Liver (tissue), 9 donors: ENCODE measurements around the gene PGR. TPM values are rescaled to one million over a fixed set of nuclear protein-coding genes. Genes with fewer than 3 reads are reported as not detected.

Source experiments
- DNase-seq: peaks from one replicate; pipeline ENCODE4 v3.0.0-alpha.2; 2017; ENCODE audit warnings: low spot score
- H3K27ac ChIP-seq, 2 donors: one replicate each; pipeline ENCODE4 v1.7.0; 2013; ENCODE audit warnings: inconsistent platforms in 2 of 2, low read length in 2 of 2, control low read depth in 1 of 2, low read depth in 1 of 2, mild to moderate bottlenecking in 1 of 2
- H3K27me3 ChIP-seq, 4 donors: one replicate each; pipeline versions ENCODE4 v1.6.1 to v1.7.0; 2013; ENCODE audit warnings: low read length in 3 of 4, inconsistent platforms in 1 of 4, mild to moderate bottlenecking in 1 of 4, moderate library complexity in 1 of 4; ENCODE audit not compliant: control insufficient read depth in 4 of 4, insufficient read depth in 4 of 4
- H3K36me3 ChIP-seq, 4 donors: one replicate each; pipeline versions ENCODE4 v1.6.1 to v1.7.0; 2013; ENCODE audit warnings: low read length in 3 of 4, mild to moderate bottlenecking in 3 of 4, low read depth in 1 of 4, moderate library complexity in 1 of 4; ENCODE audit not compliant: control insufficient read depth in 4 of 4, insufficient read depth in 3 of 4
- H3K4me1 ChIP-seq, 4 donors: one replicate each; pipeline versions ENCODE4 v1.6.1 to v1.7.0; 2013; ENCODE audit warnings: low read length in 3 of 4, mild to moderate bottlenecking in 3 of 4, moderate library complexity in 1 of 4; ENCODE audit not compliant: control insufficient read depth in 4 of 4, insufficient read depth in 4 of 4
- H3K4me3 ChIP-seq, 3 donors: one replicate each; pipeline versions ENCODE4 v1.6.1 to v1.7.0; 2013; ENCODE audit warnings: low read length in 3 of 3, control low read depth in 1 of 3, low read depth in 1 of 3, mild to moderate bottlenecking in 1 of 3
- H3K9ac ChIP-seq, 2 donors: one replicate each; pipeline ENCODE4 v1.7.0; 2013; ENCODE audit warnings: low read length in 2 of 2, mild to moderate bottlenecking in 2 of 2, moderate library complexity in 2 of 2, control low read depth in 1 of 2, low read depth in 1 of 2
- H3K9me3 ChIP-seq, 4 donors: one replicate each; pipeline versions ENCODE4 v1.6.1 to v1.7.0; 2013; ENCODE audit warnings: low read length in 3 of 4; ENCODE audit not compliant: control insufficient read depth in 4 of 4
- ATF3 ChIP-seq: IDR thresholded peaks from 2 replicates; pipeline ENCODE4 v1.6.1; 2016; ENCODE audit warnings: antibody characterized with exemption
- CTCF ChIP-seq: fragments of 150-350 bp; IDR thresholded peaks from 2 replicates; pipeline ENCODE4 v1.5.1; 2017; ENCODE audit warnings: improper control_type of control experiment, low read depth, low read length; ENCODE audit not compliant: missing input control
- EGR1 ChIP-seq, 2 donors: IDR thresholded peaks; 2 replicates each; pipeline ENCODE4 v1.6.1; 2016 to 2018; ENCODE audit warnings: antibody characterized with exemption in 2 of 2, low read depth in 2 of 2
- FOXA1 ChIP-seq: IDR thresholded peaks from 2 replicates; pipeline ENCODE4 v1.6.1; 2016; ENCODE audit warnings: antibody characterized with exemption
- FOXA2 ChIP-seq: IDR thresholded peaks from 2 replicates; pipeline ENCODE4 v1.6.1; 2016; ENCODE audit warnings: antibody characterized with exemption
- GABPA ChIP-seq, 2 donors: IDR thresholded peaks in 1 of 2; conservative IDR thresholded peaks in 1 of 2; 2 replicates each; pipeline ENCODE4 v1.6.1; 2016; ENCODE audit warnings: antibody characterized with exemption in 2 of 2, mild to moderate bottlenecking in 1 of 2, moderate library complexity in 1 of 2
- HNF4A ChIP-seq, 2 donors: conservative IDR thresholded peaks; 2 replicates each; pipeline ENCODE4 v1.6.1; 2016; ENCODE audit warnings: antibody characterized with exemption in 2 of 2, mild to moderate bottlenecking in 2 of 2
- HNF4G ChIP-seq: IDR thresholded peaks from 2 replicates; pipeline ENCODE4 v1.6.1; 2016; ENCODE audit warnings: antibody characterized with exemption
- JUND ChIP-seq, 2 donors: IDR thresholded peaks; 2 replicates each; pipeline ENCODE4 v1.6.1; 2016; ENCODE audit warnings: antibody characterized with exemption in 2 of 2
- MAX ChIP-seq: IDR thresholded peaks from 2 replicates; pipeline ENCODE4 v1.6.1; 2016; ENCODE audit warnings: antibody characterized with exemption
- NR2F2 ChIP-seq: IDR thresholded peaks from 2 replicates; pipeline ENCODE4 v1.6.1; 2016; ENCODE audit warnings: antibody characterized with exemption
- RAD21 ChIP-seq, 2 donors: IDR thresholded peaks; 2 replicates each; pipeline ENCODE4 v1.6.1; 2016; ENCODE audit warnings: antibody characterized with exemption in 2 of 2, mild to moderate bottlenecking in 2 of 2
- REST ChIP-seq: IDR thresholded peaks from 2 replicates; pipeline ENCODE4 v1.6.1; 2016; ENCODE audit warnings: antibody characterized with exemption, mild to moderate bottlenecking
- RXRA ChIP-seq, 2 donors: IDR thresholded peaks; 2 replicates each; pipeline ENCODE4 v1.6.1; 2017 to 2018; ENCODE audit warnings: antibody characterized with exemption in 2 of 2, mild to moderate bottlenecking in 1 of 2
- SP1 ChIP-seq: IDR thresholded peaks from 2 replicates; pipeline ENCODE4 v1.6.1; 2018; ENCODE audit warnings: antibody characterized with exemption, mild to moderate bottlenecking
- TAF1 ChIP-seq: conservative IDR thresholded peaks from 2 replicates; pipeline ENCODE4 v1.6.1; 2016; ENCODE audit warnings: antibody characterized with exemption, mild to moderate bottlenecking
- YY1 ChIP-seq: IDR thresholded peaks from 2 replicates; pipeline ENCODE4 v1.6.1; 2016; ENCODE audit warnings: antibody characterized with exemption, mild to moderate bottlenecking
- ZBTB33 ChIP-seq: IDR thresholded peaks from 2 replicates; pipeline ENCODE4 v1.6.1; 2016; ENCODE audit warnings: antibody characterized with exemption
- WGBS: extraction: QIAGEN DNeasy Blood & Tissue Kit; methylation state at CpG from one replicate; pipeline ENCODE4 v1.1.7; 2013; 5-methylcytosine and 5-hydroxymethylcytosine counted together
- polyA plus RNA-seq, 2 donors: library from polyadenylated mRNA; stranded (reverse) in 1 of 2; unstranded in 1 of 2; fragments of 200-250 nt in 1 of 2; fragments of >200 nt in 1 of 2; fragmentation: Nextera tagmentation in 1 of 2; extraction: Ambion mirVana in 1 of 2; gene quantifications; one replicate each; pipeline versions ENCODE4 v1.2.1 to v1.2.3, GENCODE V29; 2013 to 2015
- total RNA-seq, 2 donors: library from RNA; depleted of rRNA; stranded (reverse); fragments of >200 nt; gene quantifications; one replicate each; pipeline ENCODE4 v1.2.3, GENCODE V29; 2014
- donor health status: healthy.
- donor health status: healthy.
- donor health status: healthy.
- donor health status: healthy.
- donor health status: healthy.

PGR gene
- total and polyA plus RNA-seq, 4 donors, result 0.04 to 0.17 (median 0.16) TPM; not detected in 1

- no peak for TF ChIP-seq RXRA (IDR thresholded peaks at IDR 0.05)
- no peak for TF ChIP-seq ZBTB33
- no peak for TF ChIP-seq REST
- no peak for TF ChIP-seq YY1
- no peak for TF ChIP-seq SP1
- TF ChIP-seq JUND (IDR thresholded peaks at IDR 0.05), result no peak
- TF ChIP-seq NR2F2, result no peak
- no peak for TF ChIP-seq FOXA2
- no peak for TF ChIP-seq ATF3
- no peak for TF ChIP-seq HNF4A (conservative IDR thresholded peaks at IDR 0.05)
- TF ChIP-seq RAD21 (IDR thresholded peaks at IDR 0.05), result no peak
- no peak for TF ChIP-seq TAF1
- TF ChIP-seq MAX, result no peak
- TF ChIP-seq GABPA (IDR thresholded peaks at IDR 0.05 in 1 of 2, conservative IDR thresholded peaks at IDR 0.05 in 1 of 2), result no peak
- TF ChIP-seq FOXA1, result no peak
- no peak for TF ChIP-seq CTCF
- no peak for TF ChIP-seq HNF4G
- TF ChIP-seq EGR1 (IDR thresholded peaks at IDR 0.05; ENCODE audit: low read depth in 2 of 2), result no peak
- Histone ChIP-seq H3K27me3 (peaks cover 0 to 2% (median 0%) of the 10 kb centered on the region in 4 donors), H3K36me3 (no peaks in the 10 kb centered on the region), H3K4me3 (no peak overlapping the region), H3K27ac (no peak overlapping the region), H3K4me1 (no peaks in the 10 kb centered on the region), H3K9ac (no peak overlapping the region), H3K9me3 (no peaks in the 10 kb centered on the region)
- DNase-seq, result no peak
- WGBS, result 55% methylated on average over 1 of the region's 1 CpG
Observed at GRCh38 chr11:101138245-101138930, 8.8 kb upstream of the PGR start.
